Prostate gland (tissue), 2 donors: ENCODE data around the gene URM1. TPM values are rescaled to one million over a fixed set of nuclear protein-coding genes. Genes with fewer than 3 reads are reported as not detected.

ENCODE experiments used
- DNase-seq: peaks from one replicate; pipeline ENCODE4 v3.0.0-alpha.2; 2019; ENCODE audit warnings: low spot score
- H3K27ac ChIP-seq, 2 donors: fragments of 200-600 bp; sonication (generic); 2 replicates each; pipeline ENCODE4 v1.5.1; 2017 to 2019
- H3K27me3 ChIP-seq: fragments of 200-600 bp; sonication (generic); replicated peaks from 2 replicates; pipeline ENCODE4 v1.5.1; 2019; ENCODE audit not compliant: insufficient read depth
- H3K36me3 ChIP-seq, 2 donors: fragments of 200-600 bp; sonication (generic); 1 replicate in 1 of 2; 2 replicates in 1 of 2; pipeline versions ENCODE4 v1.5.1 to v1.8.1; 2017 to 2019
- H3K4me1 ChIP-seq: fragments of 200-600 bp; sonication (generic); replicated peaks from 2 replicates; pipeline ENCODE4 v1.5.1; 2019
- H3K4me3 ChIP-seq, 2 donors: fragments of 200-600 bp; sonication (generic); 2 replicates each; pipeline ENCODE4 v1.5.1; 2017 to 2019
- H3K9me3 ChIP-seq: fragments of 200-600 bp; sonication (generic); 2 replicates; pipeline ENCODE4 v1.5.1; 2017
- POLR2A ChIP-seq: fragments of 450-650 bp; IDR thresholded peaks from one replicate; pipeline ENCODE4 v1.6.1; 2016; ENCODE audit warnings: antibody characterized with exemption, mild to moderate bottlenecking
- POLR2AphosphoS5 ChIP-seq: sonication (generic); formaldehyde crosslinking; IDR thresholded peaks from one replicate; pipeline ENCODE4 v1.6.1; 2017; ENCODE audit warnings: antibody characterized with exemption
- WGBS: methylation state at CpG from one replicate; pipeline ENCODE4 v1.1.5; 2018; 5-methylcytosine and 5-hydroxymethylcytosine counted together
- intact Hi-C: fragments of 100-400 bp; cut with DNase I; formaldehyde crosslinking; loops from one replicate; pipeline ENCODE4 v1.14.2; 2022
- total RNA-seq, 2 donors: library from RNA; depleted of rRNA; stranded (reverse); fragments of >200 nt; gene quantifications; one replicate each; pipeline ENCODE4 v1.1.0, GENCODE V29; 2016
- TF ChIP-seq, protein P1 (sequence below), 4 experiments: fragments of 200-600 bp in 2 of 4; fragments of 450-650 bp in 2 of 4; sonication (generic) in 2 of 4; IDR thresholded peaks; 1 replicate in 3 of 4; 2 replicates in 1 of 4; pipeline ENCODE4 v1.5.1; 2016 to 2019; ENCODE audit warnings: antibody characterized with exemption in 4 of 4, mild to moderate bottlenecking in 2 of 4, moderate library complexity in 2 of 4

The URM1 gene
- total RNA-seq, 2 donors from 2014 or later, result 33.2 to 41.7 TPM

DNA sequence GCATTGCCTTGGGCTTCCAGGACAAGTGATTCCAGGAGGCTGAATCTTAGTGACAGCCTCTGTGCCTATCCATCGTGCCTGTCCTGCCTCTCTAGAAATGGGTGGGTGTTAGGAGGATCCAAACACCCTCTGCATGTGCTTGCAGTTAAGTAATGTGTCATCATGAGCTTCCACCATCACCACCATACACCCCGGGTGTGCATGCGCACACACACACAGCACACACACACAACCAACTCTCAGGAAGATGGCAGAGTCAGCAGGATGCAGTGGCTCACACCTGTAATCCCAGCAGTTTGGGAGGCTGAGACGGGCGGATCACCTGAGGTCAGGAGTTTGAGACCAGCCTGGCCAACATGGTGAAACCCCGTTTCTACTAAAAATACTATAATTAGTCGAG lies 26.7 kb downstream of the URM1 start:
- intact Hi-C loops, result no loop called here
- Histone ChIP-seq H3K4me1 (no peaks in the 10 kb centered on the region), H3K4me3 (no peak overlapping the region), H3K9me3 (no peaks in the 10 kb centered on the region), H3K36me3 (no peaks in the 10 kb centered on the region), H3K27ac (no peak overlapping the region), H3K27me3 (no peaks in the 10 kb centered on the region)
- TF ChIP-seq POLR2A (no peak), POLR2AphosphoS5 (no peak)
- TF ChIP-seq, protein P1, sequence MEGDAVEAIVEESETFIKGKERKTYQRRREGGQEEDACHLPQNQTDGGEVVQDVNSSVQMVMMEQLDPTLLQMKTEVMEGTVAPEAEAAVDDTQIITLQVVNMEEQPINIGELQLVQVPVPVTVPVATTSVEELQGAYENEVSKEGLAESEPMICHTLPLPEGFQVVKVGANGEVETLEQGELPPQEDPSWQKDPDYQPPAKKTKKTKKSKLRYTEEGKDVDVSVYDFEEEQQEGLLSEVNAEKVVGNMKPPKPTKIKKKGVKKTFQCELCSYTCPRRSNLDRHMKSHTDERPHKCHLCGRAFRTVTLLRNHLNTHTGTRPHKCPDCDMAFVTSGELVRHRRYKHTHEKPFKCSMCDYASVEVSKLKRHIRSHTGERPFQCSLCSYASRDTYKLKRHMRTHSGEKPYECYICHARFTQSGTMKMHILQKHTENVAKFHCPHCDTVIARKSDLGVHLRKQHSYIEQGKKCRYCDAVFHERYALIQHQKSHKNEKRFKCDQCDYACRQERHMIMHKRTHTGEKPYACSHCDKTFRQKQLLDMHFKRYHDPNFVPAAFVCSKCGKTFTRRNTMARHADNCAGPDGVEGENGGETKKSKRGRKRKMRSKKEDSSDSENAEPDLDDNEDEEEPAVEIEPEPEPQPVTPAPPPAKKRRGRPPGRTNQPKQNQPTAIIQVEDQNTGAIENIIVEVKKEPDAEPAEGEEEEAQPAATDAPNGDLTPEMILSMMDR (IDR thresholded peaks at IDR 0.05), result no peak
- no peak for DNase-seq
- WGBS, result 79% methylated on average over 7 of the region's 7 CpGs

DNA sequence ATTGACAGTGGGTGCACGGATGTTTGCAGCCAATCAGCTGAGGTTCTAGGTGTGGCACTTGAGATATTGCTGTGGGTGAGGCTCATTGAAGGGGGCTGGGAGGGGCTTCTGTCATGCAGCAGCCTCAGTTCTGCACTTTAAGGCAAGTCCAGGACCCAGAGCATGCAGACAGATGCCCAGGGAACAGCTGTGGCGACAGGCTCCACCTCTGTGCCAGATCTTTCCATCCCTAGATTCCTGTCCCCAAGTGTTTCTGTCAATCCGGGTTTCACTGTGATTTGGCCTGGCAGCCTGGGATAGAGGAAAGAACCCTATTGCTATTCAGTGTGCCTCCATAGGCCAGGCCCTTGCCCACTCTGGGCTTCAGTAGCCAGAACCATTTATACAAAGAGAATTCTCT lies 28.7 kb downstream of the URM1 start:
- DNase-seq, result no peak
- Histone ChIP-seq H3K9me3 (no peaks in the 10 kb centered on the region), H3K27me3 (no peaks in the 10 kb centered on the region), H3K27ac (no peak overlapping the region), H3K4me3 (no peak overlapping the region), H3K4me1 (no peaks in the 10 kb centered on the region), H3K36me3 (no peaks in the 10 kb centered on the region)
- 89% methylated on average over 3 of the region's 3 CpGs for WGBS
- intact Hi-C loops, result no loop called here
- TF ChIP-seq, protein P1 (IDR thresholded peaks at IDR 0.05), result no peak
- no peak for TF ChIP-seq POLR2AphosphoS5
- no peak for TF ChIP-seq POLR2A

DNA sequence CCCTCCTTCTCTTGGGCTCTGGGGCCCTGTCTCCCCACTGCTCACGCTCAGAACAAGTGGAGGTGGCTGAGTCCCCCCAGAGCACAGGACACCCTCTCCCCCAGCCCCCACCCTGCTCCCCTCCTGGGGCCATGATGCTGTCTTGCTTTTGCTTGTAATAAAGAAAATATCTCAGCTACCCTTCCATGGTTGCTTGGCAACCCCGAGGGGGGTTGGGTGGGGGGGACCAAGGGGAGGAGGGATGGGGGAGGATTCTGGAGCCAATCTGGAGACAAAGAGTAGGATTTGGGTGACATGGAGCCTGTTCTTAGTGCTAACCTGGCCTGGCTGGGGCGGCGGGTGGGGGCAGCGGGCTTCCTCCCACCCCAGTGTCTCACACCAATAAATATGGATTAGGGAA lies 33.4 kb downstream of the URM1 start:
- TF ChIP-seq POLR2A (no peak), POLR2AphosphoS5 (no peak)
- TF ChIP-seq, protein P1 (IDR thresholded peaks at IDR 0.05), result no peak
- 71% methylated on average over 5 of the region's 5 CpGs for WGBS
- Histone ChIP-seq H3K4me1 (no peaks in the 10 kb centered on the region), H3K9me3 (no peaks in the 10 kb centered on the region), H3K36me3 (no peaks in the 10 kb centered on the region), H3K27me3 (no peaks in the 10 kb centered on the region), H3K27ac (no peak overlapping the region), H3K4me3 (no peak overlapping the region)
- intact Hi-C loops, result no loop called here
- no peak for DNase-seq

DNA sequence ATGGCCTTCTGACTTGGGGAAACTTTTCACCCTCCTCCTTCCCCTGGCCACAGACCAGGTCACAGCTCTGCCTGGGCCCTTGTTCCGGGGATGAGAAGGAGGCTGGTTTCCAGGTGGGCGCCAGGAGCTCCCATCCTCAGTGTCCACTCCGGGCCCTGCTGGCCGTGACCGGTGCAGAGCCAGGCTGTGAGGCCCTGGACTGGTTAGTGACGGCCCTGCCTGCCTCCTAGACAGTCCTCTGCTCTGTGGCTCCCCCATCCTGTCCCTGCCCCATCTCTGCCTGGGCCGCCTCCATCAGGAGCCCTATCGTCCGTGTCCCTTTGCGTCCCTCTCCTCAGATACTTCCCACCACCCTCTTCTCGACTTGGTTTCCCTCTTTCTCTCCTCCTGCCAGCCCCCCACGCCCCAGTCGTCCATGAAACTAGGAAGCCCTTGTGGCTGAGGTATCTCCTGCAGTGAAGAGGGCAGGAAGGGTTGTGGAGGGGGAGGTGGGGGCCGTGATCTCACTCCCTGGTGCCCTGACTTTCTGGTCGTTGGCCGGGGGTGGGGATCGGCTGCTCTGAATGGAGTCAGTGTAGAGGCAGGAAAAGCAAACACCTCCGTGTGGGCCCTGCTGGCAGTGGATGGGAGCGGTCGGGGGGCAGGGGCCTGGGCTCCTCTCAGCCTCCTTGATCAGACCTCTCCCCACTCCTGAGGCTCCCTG lies 34.1 kb downstream of the URM1 start:
- H3K4me3 ChIP-seq, result no peak overlapping the region
- intact Hi-C loops, result no loop called here
- TF ChIP-seq, protein P1 (IDR thresholded peaks at IDR 0.05), result no peak
- TF ChIP-seq POLR2AphosphoS5, result no peak
- no peak for TF ChIP-seq POLR2A
- H3K27ac ChIP-seq, result no peak overlapping the region
- WGBS, result 61% methylated on average over 20 of the region's 20 CpGs
- no peaks in the 10 kb centered on the region for H3K36me3 ChIP-seq
- no peaks in the 10 kb centered on the region for H3K4me1 ChIP-seq
- DNase-seq, result no peak
- H3K9me3 ChIP-seq, result no peaks in the 10 kb centered on the region
- no peaks in the 10 kb centered on the region for H3K27me3 ChIP-seq

DNA sequence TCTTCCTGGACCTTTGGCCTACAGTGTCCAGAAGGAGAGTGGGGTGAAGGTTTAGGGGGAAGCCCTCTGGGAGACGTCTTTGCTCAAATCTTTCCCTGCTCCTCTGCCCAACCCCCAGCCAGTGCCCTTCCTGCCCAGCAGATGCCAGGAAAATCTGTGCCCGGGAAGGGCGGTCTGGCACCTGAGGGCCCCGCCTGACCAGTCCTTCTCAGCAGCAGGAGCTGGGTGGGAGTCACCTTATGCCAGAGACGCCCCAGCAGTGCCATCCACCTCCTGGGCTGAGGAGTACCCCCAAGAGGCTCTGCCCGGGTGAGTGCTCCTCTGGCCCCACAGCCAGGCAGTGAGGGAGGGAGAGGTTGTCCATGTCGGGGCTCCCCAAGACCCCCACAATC lies 34.6 kb downstream of the URM1 start:
- Histone ChIP-seq H3K36me3 (no peaks in the 10 kb centered on the region), H3K4me3 (no peak overlapping the region), H3K27ac (no peak overlapping the region), H3K27me3 (no peaks in the 10 kb centered on the region), H3K9me3 (no peaks in the 10 kb centered on the region), H3K4me1 (no peaks in the 10 kb centered on the region)
- WGBS, result 67% methylated on average over 7 of the region's 7 CpGs
- no peak for DNase-seq
- intact Hi-C loops, result no loop called here
- TF ChIP-seq, protein P1 (IDR thresholded peaks at IDR 0.05), result no peak
- no peak for TF ChIP-seq POLR2A
- no peak for TF ChIP-seq POLR2AphosphoS5
